HFF-Myc (cell line): ENCODE results near the gene ROPN1.
A peak's percentile ranks its signal among the peaks of the same experiment; 100 is the strongest.
"Not testable (repeated sequence)": the region's sequence is repeated elsewhere in the genome, so short reads cannot be mapped to it uniquely, and the experiment has no call there.

Experiments
- DNase-seq: peaks from one replicate; pipeline ENCODE4 v3.0.0-alpha.2; 2011; ENCODE audit warnings: low read depth; ENCODE audit errors: extremely low read depth
- H3K4me3 ChIP-seq: replicated peaks from 2 replicates; pipeline ENCODE4 v1.5.1; 2011; ENCODE audit warnings: low read depth, mild to moderate bottlenecking, control low read depth, low read length
- TF ChIP-seq, protein P1 (sequence below): IDR thresholded peaks from 2 replicates; pipeline ENCODE4 v1.5.1; 2012; ENCODE audit warnings: mild to moderate bottlenecking, low read depth, low read length, control low read depth; ENCODE audit errors: missing control alignments

The ROPN1 gene

DNA sequence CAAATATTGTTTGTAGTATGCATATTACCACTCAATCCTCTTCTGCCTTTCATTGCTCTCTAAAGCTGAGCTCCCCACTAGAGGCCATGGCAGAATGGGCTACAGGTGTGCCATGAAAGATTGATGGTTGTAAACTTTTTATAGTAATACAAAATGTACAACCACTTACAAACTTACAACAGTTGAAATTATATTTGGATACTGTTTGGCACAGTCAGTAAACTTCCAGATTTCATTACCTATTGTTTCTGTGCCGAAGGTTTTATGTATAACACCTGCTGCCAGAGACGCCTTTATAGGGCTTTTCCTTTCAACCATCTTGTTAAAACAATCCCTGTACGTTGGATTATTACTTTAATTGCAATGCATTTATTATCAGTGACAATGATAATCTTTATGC is 7.0 kb downstream of the ROPN1 start:
- TF ChIP-seq, protein P1, sequence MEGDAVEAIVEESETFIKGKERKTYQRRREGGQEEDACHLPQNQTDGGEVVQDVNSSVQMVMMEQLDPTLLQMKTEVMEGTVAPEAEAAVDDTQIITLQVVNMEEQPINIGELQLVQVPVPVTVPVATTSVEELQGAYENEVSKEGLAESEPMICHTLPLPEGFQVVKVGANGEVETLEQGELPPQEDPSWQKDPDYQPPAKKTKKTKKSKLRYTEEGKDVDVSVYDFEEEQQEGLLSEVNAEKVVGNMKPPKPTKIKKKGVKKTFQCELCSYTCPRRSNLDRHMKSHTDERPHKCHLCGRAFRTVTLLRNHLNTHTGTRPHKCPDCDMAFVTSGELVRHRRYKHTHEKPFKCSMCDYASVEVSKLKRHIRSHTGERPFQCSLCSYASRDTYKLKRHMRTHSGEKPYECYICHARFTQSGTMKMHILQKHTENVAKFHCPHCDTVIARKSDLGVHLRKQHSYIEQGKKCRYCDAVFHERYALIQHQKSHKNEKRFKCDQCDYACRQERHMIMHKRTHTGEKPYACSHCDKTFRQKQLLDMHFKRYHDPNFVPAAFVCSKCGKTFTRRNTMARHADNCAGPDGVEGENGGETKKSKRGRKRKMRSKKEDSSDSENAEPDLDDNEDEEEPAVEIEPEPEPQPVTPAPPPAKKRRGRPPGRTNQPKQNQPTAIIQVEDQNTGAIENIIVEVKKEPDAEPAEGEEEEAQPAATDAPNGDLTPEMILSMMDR = no peak
- no peak for DNase-seq

DNA sequence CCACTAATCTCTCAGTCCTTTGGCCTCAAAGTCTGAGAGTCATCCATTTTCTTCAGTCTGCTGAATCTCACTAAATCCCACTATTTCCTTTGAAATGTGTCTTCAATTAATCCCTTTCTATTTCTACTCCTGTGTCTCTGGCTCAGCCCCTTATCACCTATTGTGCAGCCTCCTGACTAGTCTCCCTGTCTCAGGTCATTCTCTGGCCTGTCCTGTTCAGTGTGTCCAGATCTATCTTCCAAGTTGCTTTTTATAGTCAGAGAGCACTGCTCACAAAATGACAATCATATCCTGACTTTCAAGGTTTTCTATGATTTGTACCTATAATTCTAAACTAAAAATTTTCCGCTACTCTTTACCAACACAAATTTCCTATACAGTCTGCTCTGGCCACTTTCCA is 7.6 kb downstream of the ROPN1 start:
- H3K4me3 ChIP-seq = no peak overlapping the region
- TF ChIP-seq, protein P1 = no peak
- no peak for DNase-seq

More for the DNA sequence above, 7.0 kb downstream of the ROPN1 start:
- no peak overlapping the region for H3K4me3 ChIP-seq

DNA sequence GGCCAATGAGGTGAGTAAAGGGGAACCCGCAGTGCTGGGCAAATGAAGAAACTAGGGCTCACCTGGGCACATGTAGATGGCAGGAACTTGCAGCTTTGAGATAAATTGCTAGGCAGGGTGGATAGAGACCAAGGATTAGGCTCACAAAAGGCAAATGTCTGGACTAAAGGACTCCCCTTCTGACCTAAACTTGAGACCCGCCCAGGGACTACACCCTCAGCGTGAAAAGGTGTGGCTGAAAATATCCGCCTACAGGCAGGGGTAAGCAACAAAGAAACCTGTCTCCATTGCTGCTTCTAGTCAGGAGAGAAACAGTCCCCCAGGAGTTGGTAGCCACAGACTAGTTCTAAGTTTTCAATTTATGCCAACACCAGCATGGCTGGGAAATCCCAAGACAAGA is 10.6 kb downstream of the ROPN1 start:
- not testable (repeated sequence) for DNase-seq, H3K4me3 ChIP-seq

DNA sequence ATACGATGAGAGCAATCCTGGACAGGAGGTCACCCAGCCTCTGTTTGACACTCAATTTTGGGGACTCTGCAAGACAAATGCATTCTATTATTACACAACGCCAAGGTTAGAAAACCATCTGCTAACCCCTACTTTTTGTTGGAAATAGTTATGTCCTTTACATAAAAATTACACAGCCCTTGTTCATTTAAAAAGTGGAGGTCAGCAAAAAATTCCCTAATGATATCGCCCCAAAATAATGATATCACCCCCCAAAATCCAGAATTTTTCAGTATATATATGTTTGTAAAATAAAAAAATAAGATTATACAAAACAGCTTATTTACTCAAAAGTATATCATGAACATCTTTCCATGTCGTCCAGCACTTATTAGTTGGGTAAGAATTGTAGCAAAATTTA is 11.4 kb downstream of the ROPN1 start:
- no peak overlapping the region; the same call in 1 of the 2 replicates for H3K4me3 ChIP-seq
- TF ChIP-seq, protein P1 = no peak
- no peak for DNase-seq

DNA sequence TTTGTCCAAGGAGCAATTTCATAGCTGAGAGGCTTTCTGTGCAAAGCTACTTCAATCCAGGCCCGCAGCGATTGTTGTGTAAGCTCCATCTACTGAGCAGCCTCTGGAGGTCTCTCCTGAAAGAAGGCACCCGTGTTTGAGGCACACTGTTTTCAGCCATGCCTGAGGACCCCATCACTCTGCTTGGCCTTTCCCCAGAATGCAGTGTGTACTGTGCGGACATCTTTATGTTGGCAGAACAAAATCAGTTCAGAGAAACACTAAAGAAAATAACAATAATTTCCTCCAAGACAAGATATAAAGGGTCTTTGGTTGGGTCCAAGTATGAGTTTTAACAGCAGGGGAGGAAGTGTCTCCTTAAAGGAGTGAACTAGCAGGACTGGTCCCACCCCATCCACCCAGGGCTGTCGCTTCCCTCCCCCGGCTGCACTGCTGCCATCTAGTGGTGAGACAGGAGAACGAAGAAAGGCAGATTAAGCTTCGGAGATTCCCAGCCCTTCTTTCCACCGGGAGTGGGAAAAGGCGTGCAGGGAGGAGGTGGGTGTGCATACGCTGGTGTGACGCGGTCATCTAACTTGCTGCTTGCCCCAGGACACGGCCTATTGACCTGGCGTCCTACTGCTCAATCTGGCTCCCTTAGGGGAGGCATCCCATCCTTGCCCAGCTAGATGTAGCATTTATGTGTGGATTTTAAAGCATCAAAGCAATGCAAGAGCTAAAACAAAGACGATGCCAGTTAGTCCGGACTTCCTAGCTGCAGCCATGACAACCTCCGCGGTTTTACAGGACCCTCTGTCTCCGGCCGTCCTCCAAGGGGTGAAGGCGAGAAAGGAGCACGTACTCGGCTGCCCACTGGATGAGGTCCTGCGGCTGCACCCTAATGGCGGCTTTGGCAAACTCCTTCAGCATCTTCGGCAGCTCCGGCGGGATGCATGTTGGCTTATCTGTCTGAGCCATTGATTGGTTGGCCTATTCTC is 12.1 kb downstream of the ROPN1 start:
- TF ChIP-seq, protein P1 = peak; percentile 63
- peak overlapping the region; percentile 32 for H3K4me3 ChIP-seq
- DNase-seq = not testable (repeated sequence)

DNA sequence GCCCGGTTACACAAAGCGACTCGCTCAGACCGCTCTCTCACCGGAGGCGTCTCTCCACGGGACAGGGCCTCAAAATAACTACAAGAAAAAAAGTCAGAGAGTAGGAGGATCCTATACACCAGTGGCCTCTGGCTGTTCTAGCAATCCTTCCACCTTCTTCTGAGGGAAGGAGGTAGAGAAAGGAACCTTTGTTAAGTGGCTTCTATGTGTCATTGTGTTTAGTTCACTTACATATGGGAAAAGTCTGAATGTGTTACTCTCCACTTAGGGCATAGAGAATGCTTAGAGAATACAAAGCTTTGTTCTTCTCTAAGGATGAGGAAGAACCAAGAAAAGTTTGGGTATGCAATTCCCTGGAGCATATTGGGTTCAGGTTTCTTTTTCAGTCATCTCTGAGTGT is 15.0 kb downstream of the ROPN1 start:
- not testable (repeated sequence) for H3K4me3 ChIP-seq, DNase-seq

DNA sequence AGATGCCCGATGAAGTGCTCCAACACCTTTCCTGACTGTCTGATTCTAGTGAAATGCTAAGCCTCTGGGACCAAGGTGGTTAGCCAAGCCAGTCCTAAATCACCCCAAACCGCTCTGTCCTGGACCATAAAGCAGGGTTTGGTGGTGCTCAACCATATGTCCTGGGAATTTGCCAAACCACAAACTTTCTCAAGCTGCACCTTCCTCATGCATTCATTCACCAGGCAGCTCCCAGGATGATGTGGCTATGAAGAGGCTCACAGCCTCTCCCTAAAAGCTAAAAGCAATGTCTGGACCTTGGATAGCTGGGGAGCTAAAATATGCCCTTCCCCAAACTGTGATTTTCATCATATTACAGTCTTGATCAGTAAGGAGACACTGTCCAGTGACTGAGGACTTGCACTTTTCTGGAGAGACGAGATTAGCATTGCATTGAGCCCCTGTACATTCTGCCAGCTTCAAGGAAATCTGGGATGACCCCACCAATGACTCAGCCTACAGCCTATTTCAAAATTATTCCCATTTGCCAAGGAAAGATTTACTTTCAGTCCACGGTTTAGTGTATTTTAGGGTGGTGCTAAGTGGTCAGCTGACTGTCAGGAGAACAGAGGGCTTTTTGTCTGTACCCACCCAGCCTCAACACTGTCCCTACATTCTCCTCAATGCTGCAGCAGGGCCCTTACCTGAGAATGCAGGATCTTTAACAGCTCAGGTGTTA is 15.6 kb downstream of the ROPN1 start:
- DNase-seq, H3K4me3 ChIP-seq: not testable (repeated sequence)

DNA sequence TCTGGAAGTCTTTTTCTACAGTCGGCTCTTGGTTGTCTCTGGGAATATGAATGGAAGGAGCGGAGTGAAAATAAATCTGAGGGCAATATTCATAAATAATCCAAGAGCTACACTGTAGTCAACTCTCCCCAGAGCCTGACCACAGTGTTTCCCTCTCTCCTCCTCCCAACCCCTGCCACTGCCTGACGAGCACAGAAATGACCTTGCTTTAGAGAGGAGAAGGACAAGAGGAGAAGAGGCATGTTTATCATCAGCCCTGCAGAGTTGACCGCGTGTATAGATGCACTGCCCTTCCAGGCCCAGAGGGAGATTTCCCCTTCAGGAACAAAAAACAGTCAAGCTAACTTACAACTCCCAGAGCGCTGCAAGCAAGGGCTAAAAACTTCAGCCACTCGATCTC is 16.9 kb downstream of the ROPN1 start:
- not testable (repeated sequence) for DNase-seq, H3K4me3 ChIP-seq
